Skin of body (tissue), 2 donors: ENCODE measurements around the gene NFE2. TPM values are rescaled to one million over a fixed set of nuclear protein-coding genes. Genes with fewer than 3 reads are reported as not detected.
"Not testable (repeated sequence)": the region's sequence is repeated elsewhere in the genome, so short reads cannot be mapped to it uniquely, and the experiment has no call there.

ENCODE experiments used
- DNase-seq: peaks from one replicate; lab custom pipeline; 2025; lab: John Stamatoyannopoulos, UW
- total RNA-seq: library from RNA; depleted of rRNA; stranded (reverse); fragments of >200 nt; gene quantifications from one replicate; pipeline ENCODE4 v1.2.3, GENCODE V29; 2014

NFE2 gene
- total RNA-seq, 1 donor from 2014 or later, result 5.7 TPM

- not testable (repeated sequence) for DNase-seq
Observed at GRCh38 chr12:54284070-54284780, 16.6 kb downstream of the NFE2 start.

GRCh38 chr12:54282949-54283593 is 17.7 kb downstream of the NFE2 start:
- no peak for DNase-seq

GRCh38 chr12:54281694-54282093 is 19.1 kb downstream of the NFE2 start:
- not testable (repeated sequence) for DNase-seq

GRCh38 chr12:54281261-54281638 is 19.6 kb downstream of the NFE2 start:
- not testable (repeated sequence) for DNase-seq

GRCh38 chr12:54280468-54281260 is 20.2 kb downstream of the NFE2 start, which contains the start of gene HNRNPA1:
Gene HNRNPA1, plus strand, starts transcription at chr12:54280726. Its CDS starts 82 bp downstream, at chr12:54280808.
- peak; percentile 100 for DNase-seq

- DNase-seq, result peak; percentile 100
Observed at GRCh38 chr12:54279632-54280467, 21.0 kb downstream of the NFE2 start, which contains the start of gene CBX5. Gene CBX5, minus strand, starts transcription at chr12:54280122. Its CDS starts 22,472 bp downstream, at chr12:54257650.

GRCh38 chr12:54279227-54279631 is 21.6 kb downstream of the NFE2 start:
- DNase-seq, result no peak

GRCh38 chr12:54277823-54278276 is 23.0 kb downstream of the NFE2 start:
- DNase-seq, result no peak

- DNase-seq, result no peak
Observed at GRCh38 chr12:54276368-54276767, 24.4 kb downstream of the NFE2 start.

GRCh38 chr12:54273981-54274380 is 26.8 kb downstream of the NFE2 start:
- DNase-seq, result no peak

GRCh38 chr12:54272214-54272613 is 28.6 kb downstream of the NFE2 start:
- no peak for DNase-seq

GRCh38 chr12:54270345-54270744 is 30.5 kb downstream of the NFE2 start:
- no peak for DNase-seq

GRCh38 chr12:54266852-54267251 is 34.0 kb downstream of the NFE2 start:
- no peak for DNase-seq

- DNase-seq, result no peak
Observed at GRCh38 chr12:54265364-54265812, 35.4 kb downstream of the NFE2 start.

- DNase-seq, result peak; percentile 10
Observed at GRCh38 chr12:54262403-54262925, 38.4 kb downstream of the NFE2 start.

GRCh38 chr12:54261815-54262402 is 38.9 kb downstream of the NFE2 start:
- no peak for DNase-seq

GRCh38 chr12:54259194-54260011 is 41.4 kb downstream of the NFE2 start:
- DNase-seq, result peak; percentile 91

GRCh38 chr12:54258201-54258681 is 42.6 kb downstream of the NFE2 start:
- peak; percentile 37 for DNase-seq

- DNase-seq, result no peak
Observed at GRCh38 chr12:54257332-54257731, 43.5 kb downstream of the NFE2 start.
